ENCODE measurements around the gene PRAMEF12.

DNA sequence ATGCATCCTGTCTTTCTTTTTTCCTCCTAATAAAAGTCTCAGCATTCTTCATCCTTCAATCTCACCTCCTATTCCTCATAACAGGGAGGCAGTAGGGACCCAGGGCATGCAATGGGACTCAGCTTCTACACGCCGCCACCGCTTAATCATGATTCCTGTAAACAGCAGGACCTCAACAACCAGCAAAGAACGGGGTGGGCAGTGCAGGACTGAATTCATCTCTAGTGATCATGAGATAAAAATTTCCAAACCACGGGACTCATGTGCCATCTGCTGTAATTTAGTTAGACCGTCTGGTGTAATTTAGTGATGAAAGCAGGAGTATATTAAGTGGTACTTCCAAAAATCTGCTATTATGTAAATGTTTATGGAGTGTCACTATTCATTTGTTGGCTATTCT lies 5.4 kb downstream of the PRAMEF12 start:
- TF ChIP-seq CTCF (conservative IDR thresholded peaks at IDR 0.05 in 1 of 2, IDR thresholded peaks at IDR 0.05 in 1 of 2; ENCODE audit: extremely low read depth in 1 of 2, insufficient read depth in 1 of 2, low read depth in 1 of 2, low read length in 2 of 2) (no peak), EZH2 (IDR thresholded peaks at IDR 0.05; ENCODE audit: borderline replicate concordance, low read length) (no peak)

Measured in mammary epithelial cell (primary cell).